Heart left ventricle (tissue), 16 donors: ENCODE results near the gene TP53. TPM values are rescaled to one million over a fixed set of nuclear protein-coding genes. Genes with fewer than 3 reads are reported as not detected.

Experiments used
- ATAC-seq, 4 donors: fragments of 200-7000 bp; cut with Tn5 transposase; one replicate each; pipeline ENCODE4 v1.9.1; 2020 to 2022; ENCODE audit warnings: moderate library complexity in 4 of 4, mild to moderate bottlenecking in 3 of 4, moderate number of reproducible peaks in 1 of 4
- DNase-seq, 5 donors: peaks; one replicate each; pipeline ENCODE4 v3.0.0-alpha.2; 2020
- H3K27ac ChIP-seq, 12 donors: fragments of 200-600 bp; sonication (generic) in 4 of 12; one replicate each; pipeline versions ENCODE4 v1.5.0 to v1.8.0; 2016 to 2022; ENCODE audit warnings: mild to moderate bottlenecking in 2 of 12
- H3K27me3 ChIP-seq, 9 donors: fragments of 200-600 bp; sonication (generic) in 2 of 9; one replicate each; pipeline versions ENCODE4 v1.5.1 to v1.8.0; 2016 to 2022; ENCODE audit warnings: mild to moderate bottlenecking in 3 of 9
- H3K36me3 ChIP-seq, 9 donors: fragments of 200-600 bp; sonication (generic) in 2 of 9; one replicate each; pipeline versions ENCODE4 v1.5.0 to v1.8.0; 2018 to 2022; ENCODE audit warnings: mild to moderate bottlenecking in 2 of 9
- H3K4me1 ChIP-seq, 12 donors: fragments of 200-600 bp; sonication (generic) in 4 of 12; one replicate each; pipeline versions ENCODE4 v1.5.0 to v1.8.0; 2016 to 2022; ENCODE audit warnings: mild to moderate bottlenecking in 3 of 12
- H3K4me3 ChIP-seq, 12 donors: fragments of 200-600 bp; sonication (generic) in 4 of 12; one replicate each; pipeline versions ENCODE4 v1.5.0 to v1.8.0; 2017 to 2022; ENCODE audit warnings: mild to moderate bottlenecking in 9 of 12, moderate library complexity in 4 of 12
- H3K9me3 ChIP-seq, 12 donors: fragments of 200-600 bp; sonication (generic) in 4 of 12; one replicate each; pipeline versions ENCODE4 v1.5.0 to v1.8.0; 2016 to 2022; ENCODE audit warnings: mild to moderate bottlenecking in 1 of 12
- POLR2A ChIP-seq, 2 donors: fragments of 450-650 bp; IDR thresholded peaks; one replicate each; pipeline ENCODE4 v1.6.1; 2017; ENCODE audit warnings: antibody characterized with exemption in 2 of 2, mild to moderate bottlenecking in 2 of 2, moderate library complexity in 2 of 2
- WGBS, 4 donors: extraction: QIAGEN DNeasy Blood & Tissue Kit in 2 of 4; methylation state at CpG; one replicate each; pipeline versions ENCODE4 v1.1.5 to v1.1.7; 2013 to 2018; 5-methylcytosine and 5-hydroxymethylcytosine counted together
- intact Hi-C, 10 donors: fragments of 100-400 bp; cut with DNase I; formaldehyde crosslinking; loops; one replicate each; pipeline versions ENCODE4 v1.11.1 to v1.14.2; 2022
- polyA plus RNA-seq, 2 donors: library from polyadenylated mRNA; stranded (reverse); fragments of 200-250 nt; gene quantifications; one replicate each; pipeline ENCODE4 v1.2.3, GENCODE V29; 2013
- total RNA-seq, 9 donors: library from RNA; depleted of rRNA in 2 of 9; stranded (reverse); fragments of >200 nt in 2 of 9; fragmentation: NEBNext Ultra II Directional in 3 of 9; extraction: Animal tissue kit (Norgen Biotek cat#: 25700) in 3 of 9; gene quantifications; one replicate each; pipeline versions ENCODE4 v1.1.0 to v1.2.4, GENCODE V29; 2016 to 2023
- TF ChIP-seq, protein P1 (sequence below), 12 donors: fragments of 200-600 bp; sonication (generic) in 4 of 12; IDR thresholded peaks; one replicate each; pipeline versions ENCODE4 v1.5.0 to v1.8.0; 2018 to 2022; ENCODE audit warnings: antibody characterized with exemption in 12 of 12, mild to moderate bottlenecking in 5 of 12
- donor health status: ischemic (EF 13 %, LVEDD 7.1; RV severe dilation, severe dysfunction).
- donor health status: healthy with polysubstance abuse.
- donor health status: DM: no; HTN: yes; CAD: no.
- donor health status: DM: no; HTN: no; CAD: no.
- donor health status: ischemic (EF 25% LVEDD 6.9; RV normal size, moderate dysfunction).
- donor health status: ischemic (EF 25% LVEDD 5.7; RV mildly dilated, moderate dysfunction).
- donor health status: healthy.
- donor health status: DM: yes; HTN: yes; CAD: no.
- donor health status: ischemic (EF 35%, LVEDD 5.7; RV mildly dilated, moderate dysfunction).
- donor health status: nonischemic (EF 11% LVEDD 7.7; RV severe dilation, severe dysfunction).
- donor health status: DM: yes; HTN: yes; CAD: no.
- donor health status: PGD.
- donor health status: ischemic (EF 29% LVEDD 5.4; RV normal size, mild dysfunction).
- donor health status: nonischemic (EF 23%, LVEDD 6.1; RV moderate dilation, normal function).

Gene TP53
- total and polyA plus RNA-seq, 11 donors: 6.8 to 44.6 (median 12.5) TPM

DNA sequence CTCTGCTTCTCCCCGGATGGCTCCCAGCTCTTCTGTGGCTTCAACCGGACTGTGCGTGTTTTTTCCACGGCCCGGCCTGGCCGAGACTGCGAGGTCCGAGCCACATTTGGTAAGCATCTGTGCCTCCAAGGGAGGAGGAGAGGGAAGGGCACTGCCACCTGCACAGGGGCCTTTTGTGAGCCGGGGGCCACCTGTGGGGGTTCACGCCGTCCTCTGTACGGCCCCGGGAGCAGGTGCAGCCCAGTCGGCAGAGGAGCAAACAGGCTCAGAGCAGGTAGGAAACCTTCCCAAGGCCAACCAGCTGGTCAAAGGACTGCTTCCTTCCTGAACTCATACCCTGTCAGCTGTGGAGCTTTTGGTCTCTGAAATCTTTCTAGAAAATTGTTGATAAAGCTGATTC lies 14.4 kb upstream of the TP53 start:
- ATAC-seq: no peak
- TF ChIP-seq, protein P1, sequence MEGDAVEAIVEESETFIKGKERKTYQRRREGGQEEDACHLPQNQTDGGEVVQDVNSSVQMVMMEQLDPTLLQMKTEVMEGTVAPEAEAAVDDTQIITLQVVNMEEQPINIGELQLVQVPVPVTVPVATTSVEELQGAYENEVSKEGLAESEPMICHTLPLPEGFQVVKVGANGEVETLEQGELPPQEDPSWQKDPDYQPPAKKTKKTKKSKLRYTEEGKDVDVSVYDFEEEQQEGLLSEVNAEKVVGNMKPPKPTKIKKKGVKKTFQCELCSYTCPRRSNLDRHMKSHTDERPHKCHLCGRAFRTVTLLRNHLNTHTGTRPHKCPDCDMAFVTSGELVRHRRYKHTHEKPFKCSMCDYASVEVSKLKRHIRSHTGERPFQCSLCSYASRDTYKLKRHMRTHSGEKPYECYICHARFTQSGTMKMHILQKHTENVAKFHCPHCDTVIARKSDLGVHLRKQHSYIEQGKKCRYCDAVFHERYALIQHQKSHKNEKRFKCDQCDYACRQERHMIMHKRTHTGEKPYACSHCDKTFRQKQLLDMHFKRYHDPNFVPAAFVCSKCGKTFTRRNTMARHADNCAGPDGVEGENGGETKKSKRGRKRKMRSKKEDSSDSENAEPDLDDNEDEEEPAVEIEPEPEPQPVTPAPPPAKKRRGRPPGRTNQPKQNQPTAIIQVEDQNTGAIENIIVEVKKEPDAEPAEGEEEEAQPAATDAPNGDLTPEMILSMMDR (IDR thresholded peaks at IDR 0.05): no peak
- no peak for TF ChIP-seq POLR2A (IDR thresholded peaks at IDR 0.05)

DNA sequence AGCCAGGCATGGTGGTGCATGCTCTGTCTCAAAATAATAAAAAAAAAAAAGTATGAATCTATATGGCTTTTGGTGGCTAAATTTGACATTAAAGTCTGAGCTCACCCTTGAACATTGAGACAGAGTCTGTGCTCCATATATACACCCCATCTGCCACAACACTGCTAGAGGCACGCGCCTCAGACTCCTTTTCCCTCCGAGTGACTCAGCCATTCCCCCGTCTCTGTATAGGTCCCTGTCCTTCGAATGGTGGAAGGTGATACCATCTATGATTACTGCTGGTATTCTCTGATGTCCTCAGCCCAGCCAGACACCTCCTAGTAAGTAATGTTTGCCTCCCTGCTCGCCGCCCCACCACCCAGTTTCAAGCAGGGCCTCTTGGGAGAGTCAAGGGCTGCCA lies 13.2 kb upstream of the TP53 start:
- peaks cover 5 to 23% (median 13%) of the 10 kb centered on the region in 12 donors for H3K4me1 ChIP-seq
- intact Hi-C loops: no loop called here
- H3K36me3 ChIP-seq: peaks cover 0 to 27% (median 16%) of the 10 kb centered on the region in 9 donors
- no peaks in the 10 kb centered on the region for H3K9me3 ChIP-seq
- peaks cover 11 to 21% (median 19%) of the 10 kb centered on the region in 9 donors for H3K27me3 ChIP-seq
- TF ChIP-seq, protein P1 (IDR thresholded peaks at IDR 0.05): no peak
- no peak for TF ChIP-seq POLR2A (IDR thresholded peaks at IDR 0.05)
- ATAC-seq (no peak), DNase-seq (no peak)
- no peak overlapping the region for H3K27ac ChIP-seq
- WGBS, 4 donors: 96 to 98% (median 96%) methylated on average over 7 of the region's 7 CpGs
- no peak overlapping the region for H3K4me3 ChIP-seq

More for the DNA sequence above, 14.4 kb upstream of the TP53 start:
- intact Hi-C loops: no loop called here
- no peak for DNase-seq
- peaks cover 13 to 32% (median 25%) of the 10 kb centered on the region in 9 donors for H3K27me3 ChIP-seq
- peaks cover 5 to 29% (median 15%) of the 10 kb centered on the region in 12 donors for H3K4me1 ChIP-seq
- H3K9me3 ChIP-seq: no peaks in the 10 kb centered on the region
- no peak overlapping the region for H3K4me3 ChIP-seq
- H3K36me3 ChIP-seq: peaks cover 0 to 21% (median 13%) of the 10 kb centered on the region in 9 donors
- no peak overlapping the region for H3K27ac ChIP-seq
- 88 to 94% (median 92%) methylated on average over 7 to 14 of the region's 14 CpGs for WGBS, 4 donors

DNA sequence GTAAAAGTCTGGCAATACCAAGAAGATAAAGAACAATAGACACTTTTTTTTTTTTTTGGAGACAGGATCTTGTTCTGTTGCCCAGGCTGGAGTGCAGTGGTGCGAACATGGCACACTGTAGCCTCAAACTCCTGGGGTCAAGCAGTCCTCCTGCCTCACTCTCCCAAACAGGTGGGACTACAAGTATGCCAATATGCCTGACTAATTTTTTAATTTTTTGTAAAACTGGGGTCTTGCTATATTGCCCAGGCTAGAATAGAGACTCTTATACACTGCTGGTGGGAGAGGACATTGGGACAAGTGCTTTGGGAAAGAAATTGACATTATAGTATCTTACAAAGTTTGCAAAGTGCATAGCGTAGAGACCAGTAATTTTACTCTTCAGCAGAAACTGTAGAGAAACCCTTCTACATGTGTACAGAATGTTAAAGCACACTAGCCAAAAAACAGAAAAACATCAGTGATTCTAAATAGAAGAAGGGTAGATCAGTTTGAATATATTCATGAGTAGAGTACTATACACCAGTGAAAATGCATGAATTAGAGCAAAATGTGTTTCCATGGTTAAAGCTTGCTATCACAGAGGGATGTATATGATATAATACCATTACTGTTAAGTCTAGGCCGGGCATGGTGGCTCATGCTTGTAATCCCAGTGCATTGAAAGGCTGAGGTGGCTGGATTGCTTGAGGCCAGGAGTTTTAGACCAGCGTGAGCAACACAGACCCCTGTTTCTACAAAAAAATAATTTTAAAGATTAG lies 10.7 kb upstream of the TP53 start:
- ATAC-seq: no peak

DNA sequence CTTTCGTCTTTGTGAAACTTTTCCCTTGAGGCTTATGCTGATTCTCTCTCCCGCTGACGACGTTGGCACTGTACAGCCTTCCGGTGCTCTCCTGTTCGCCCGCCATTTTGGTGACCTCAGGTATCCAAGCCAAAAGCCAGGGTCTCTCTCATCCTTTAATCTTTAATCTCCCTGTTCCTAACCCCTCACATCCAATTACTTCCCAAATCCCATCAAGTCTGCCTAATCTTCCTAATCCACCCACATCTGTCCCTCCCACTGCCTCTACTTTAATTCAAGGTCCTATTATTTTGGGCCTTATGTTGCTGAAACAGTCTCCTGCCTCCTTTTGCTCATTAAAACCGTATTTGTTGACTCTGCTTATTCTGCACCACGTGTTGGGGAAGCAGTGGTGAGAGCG lies 8.3 kb upstream of the TP53 start:
- Histone ChIP-seq H3K27me3 (no peaks in the 10 kb centered on the region), H3K9me3 (no peaks in the 10 kb centered on the region), H3K36me3 (peaks cover 0 to 38% (median 13%) of the 10 kb centered on the region in 9 donors), H3K27ac (no peak overlapping the region), H3K4me1 (no peaks in the 10 kb centered on the region), H3K4me3 (no peak overlapping the region)
- intact Hi-C loops: no loop called here
- 91 to 97% (median 95%) methylated on average over 10 of the region's 10 CpGs for WGBS, 4 donors
- no peak for ATAC-seq
- TF ChIP-seq, protein P1 (IDR thresholded peaks at IDR 0.05): no peak
- TF ChIP-seq POLR2A (IDR thresholded peaks at IDR 0.05): no peak
- DNase-seq: no peak

More for the DNA sequence above, 10.7 kb upstream of the TP53 start:
- Histone ChIP-seq H3K9me3 (no peaks in the 10 kb centered on the region), H3K27ac (no peak overlapping the region), H3K4me3 (no peak overlapping the region), H3K4me1 (no peaks in the 10 kb centered on the region), H3K36me3 (peaks cover 0 to 48% (median 24%) of the 10 kb centered on the region in 9 donors), H3K27me3 (no peaks in the 10 kb centered on the region)
- intact Hi-C loops: no loop called here
- TF ChIP-seq POLR2A (IDR thresholded peaks at IDR 0.05): no peak
- TF ChIP-seq, protein P1 (IDR thresholded peaks at IDR 0.05): no peak
- DNase-seq: no peak
- 96 to 99% (median 96%) methylated on average over 4 of the region's 4 CpGs for WGBS, 4 donors
